H9 (cell line): ENCODE results near the gene WEE2. TPM values are rescaled to one million over a fixed set of nuclear protein-coding genes. Genes with fewer than 3 reads are reported as not detected.
A peak's percentile ranks its signal among the peaks of the same experiment; 100 is the strongest.

Experiments
- DNase-seq: peaks from one replicate; pipeline ENCODE4 v3.0.0-alpha.2; 2017
- H2AFZ ChIP-seq: one replicate; pipeline ENCODE4 v1.6.1; 2013; ENCODE audit warnings: mild to moderate bottlenecking, low read length, control low read depth, moderate library complexity
- H2AK5ac ChIP-seq: 2 replicates; pipeline ENCODE4 v1.6.1; 2013; ENCODE audit warnings: low read length, control low read depth, mixed read lengths; ENCODE audit not compliant: insufficient read length
- H2BK120ac ChIP-seq: one replicate; pipeline ENCODE4 v1.6.1; 2013; ENCODE audit warnings: low read depth, mild to moderate bottlenecking, low read length, control low read depth, inconsistent platforms; ENCODE audit not compliant: poor library complexity, severe bottlenecking
- H2BK12ac ChIP-seq: 2 replicates; pipeline ENCODE4 v1.6.1; 2013; ENCODE audit warnings: low read length, control low read depth, mixed read lengths, low read depth; ENCODE audit not compliant: insufficient read length
- H2BK15ac ChIP-seq: 2 replicates; pipeline ENCODE4 v1.6.1; 2013; ENCODE audit warnings: low read depth, low read length, control low read depth
- H2BK20ac ChIP-seq: one replicate; pipeline ENCODE4 v1.6.1; 2013; ENCODE audit warnings: low read depth, mild to moderate bottlenecking, low read length, control low read depth, inconsistent platforms; ENCODE audit not compliant: poor library complexity, severe bottlenecking
- H2BK5ac ChIP-seq: 2 replicates; pipeline ENCODE4 v1.6.1; 2013; ENCODE audit warnings: low read length, control low read depth, mixed read lengths; ENCODE audit not compliant: insufficient read length
- H3K14ac ChIP-seq: 2 replicates; pipeline ENCODE4 v1.6.1; 2013; ENCODE audit warnings: low read length, control low read depth; ENCODE audit not compliant: insufficient read depth
- H3K18ac ChIP-seq: 2 replicates; pipeline ENCODE4 v1.6.1; 2013; ENCODE audit warnings: low read depth, mild to moderate bottlenecking, mixed read lengths, low read length, control low read depth; ENCODE audit not compliant: insufficient read length
- H3K23ac ChIP-seq: 2 replicates; pipeline ENCODE4 v1.6.1; 2013; ENCODE audit warnings: low read length, control low read depth, mixed read lengths, low read depth; ENCODE audit not compliant: insufficient read length
- H3K23me2 ChIP-seq: 2 replicates; pipeline ENCODE4 v1.6.1; 2013; ENCODE audit warnings: low read depth, mild to moderate bottlenecking, mixed read lengths, low read length, control low read depth; ENCODE audit not compliant: insufficient read length, poor library complexity, severe bottlenecking
- H3K27ac ChIP-seq: 2 replicates; pipeline ENCODE4 v1.5.1; 2013; ENCODE audit warnings: low read length, control low read depth, mixed read lengths, low read depth; ENCODE audit not compliant: insufficient read length
- H3K27me3 ChIP-seq: 2 replicates; pipeline ENCODE4 v1.6.1; 2013; ENCODE audit warnings: low read length, control low read depth, inconsistent platforms; ENCODE audit not compliant: insufficient read depth
- H3K4ac ChIP-seq: 2 replicates; pipeline ENCODE4 v1.6.1; 2013; ENCODE audit warnings: low read depth, mild to moderate bottlenecking, control low read depth, inconsistent platforms, low read length, moderate library complexity
- H3K4me1 ChIP-seq: 2 replicates; pipeline ENCODE4 v1.6.1; 2013; ENCODE audit warnings: low read length, control low read depth, inconsistent platforms; ENCODE audit not compliant: insufficient read depth
- H3K4me2 ChIP-seq: 2 replicates; pipeline ENCODE4 v1.6.1; 2013; ENCODE audit warnings: low read length, control low read depth, mixed read lengths; ENCODE audit not compliant: insufficient read length, insufficient read depth
- H3K56ac ChIP-seq: 2 replicates; pipeline ENCODE4 v1.6.1; 2013; ENCODE audit warnings: low read depth, mild to moderate bottlenecking, mixed read lengths, low read length, control low read depth; ENCODE audit not compliant: insufficient read length
- H3K79me1 ChIP-seq: 2 replicates; pipeline ENCODE4 v1.6.1; 2013; ENCODE audit warnings: low read depth, mild to moderate bottlenecking, moderate library complexity, low read length, control low read depth, inconsistent platforms; ENCODE audit not compliant: insufficient read depth, poor library complexity, severe bottlenecking
- H3K79me2 ChIP-seq: 2 replicates; pipeline ENCODE4 v1.6.1; 2013; ENCODE audit warnings: low read length, control low read depth, inconsistent platforms; ENCODE audit not compliant: insufficient read depth
- H3K9ac ChIP-seq: 2 replicates; pipeline ENCODE4 v1.6.1; 2013; ENCODE audit warnings: low read length, control low read depth, mixed read lengths; ENCODE audit not compliant: insufficient read length; ENCODE audit errors: extremely low read depth
- H3K9me3 ChIP-seq: one replicate; pipeline ENCODE4 v1.6.1; 2013; ENCODE audit warnings: low read depth, low read length, inconsistent platforms; ENCODE audit not compliant: control insufficient read depth
- H3T11ph ChIP-seq: one replicate; pipeline ENCODE4 v1.6.1; 2013; ENCODE audit warnings: mild to moderate bottlenecking, low read length, control low read depth, inconsistent platforms
- H4K20me1 ChIP-seq: one replicate; pipeline ENCODE4 v1.6.1; 2013; ENCODE audit not compliant: control insufficient read depth, insufficient read length, insufficient read depth
- H4K5ac ChIP-seq: 2 replicates; pipeline ENCODE4 v1.6.1; 2013; ENCODE audit warnings: low read depth, mild to moderate bottlenecking, mixed read lengths, low read length, control low read depth; ENCODE audit not compliant: insufficient read length
- H4K8ac ChIP-seq: replicated peaks from 2 replicates; pipeline ENCODE4 v1.6.1; 2013; ENCODE audit warnings: low read length, control low read depth, mixed read lengths, low read depth; ENCODE audit not compliant: insufficient read length
- H4K91ac ChIP-seq: 2 replicates; pipeline ENCODE4 v1.6.1; 2013; ENCODE audit warnings: low read depth, mild to moderate bottlenecking, moderate library complexity, mixed read lengths, low read length, control low read depth; ENCODE audit not compliant: insufficient read length
- H3K27ac Mint-ChIP-seq, 3 experiments: 2 replicates in 2 of 3; 3 replicates in 1 of 3; pipeline ENCODE4 v1.8.0; 2020 to 2021; ENCODE audit warnings: mixed read lengths in 3 of 3, mild to moderate bottlenecking in 1 of 3, moderate library complexity in 1 of 3
- H3K27me3 Mint-ChIP-seq: 2 replicates; pipeline ENCODE4 v1.8.0; 2021; ENCODE audit warnings: low read depth, mild to moderate bottlenecking, moderate library complexity, mixed read lengths
- H3K36me3 Mint-ChIP-seq, 3 experiments: 2 replicates in 2 of 3; 3 replicates in 1 of 3; pipeline ENCODE4 v1.8.0; 2020 to 2021; ENCODE audit warnings: low read depth in 3 of 3, mixed read lengths in 3 of 3; ENCODE audit not compliant: insufficient read depth in 1 of 3
- H3K4me1 Mint-ChIP-seq, 2 experiments: 2 replicates each; pipeline ENCODE4 v1.8.0; 2020; ENCODE audit warnings: mixed read lengths in 2 of 2
- H3K4me3 Mint-ChIP-seq, 2 experiments: 2 replicates in 1 of 2; 3 replicates in 1 of 2; pipeline ENCODE4 v1.8.0; 2020 to 2021; ENCODE audit warnings: mild to moderate bottlenecking in 2 of 2, mixed read lengths in 2 of 2, moderate library complexity in 1 of 2
- H3K9me3 Mint-ChIP-seq, 2 experiments: 2 replicates in 1 of 2; 3 replicates in 1 of 2; pipeline ENCODE4 v1.8.0; 2020; ENCODE audit warnings: mild to moderate bottlenecking in 2 of 2, mixed read lengths in 2 of 2, moderate library complexity in 1 of 2
- WGBS: extraction: QIAGEN DNeasy Blood & Tissue Kit; methylation state at CpG from one replicate; pipeline ENCODE4 v1.1.7; 2013; ENCODE audit warnings: missing lambda C conversion rate, low lambda C conversion rate, mixed read lengths; ENCODE audit not compliant: insufficient read length; ENCODE audit errors: extremely low coverage; 5-methylcytosine and 5-hydroxymethylcytosine counted together
- total RNA-seq: library from RNA; stranded (reverse); gene quantifications from 2 replicates; pipeline ENCODE4 v1.2.1, GENCODE V29; 2021
- TF ChIP-seq, protein P1 (sequence below): fragments of 200-600 bp; sonication (generic); conservative IDR thresholded peaks from 3 replicates; pipeline ENCODE4 v1.8.0; 2021; ENCODE audit warnings: antibody characterized with exemption, mild to moderate bottlenecking

Gene WEE2
- total RNA-seq, 1 experiment from 2014 or later: not detected

- no peak overlapping the region for H3K23ac ChIP-seq
- no peak overlapping the region for H3K4ac ChIP-seq
- H3T11ph ChIP-seq: no peak overlapping the region
- H3K79me2 ChIP-seq: no peaks in the 10 kb centered on the region
- H2BK12ac ChIP-seq: no peak overlapping the region
- Mint-ChIP-seq H3K27ac (peak overlapping the region in 1 of 3 experiments; percentile 4; a peak in 1 of 7 replicates), H3K4me3 (no peak overlapping the region), H3K27me3 (no peaks in the 10 kb centered on the region), H3K4me1 (no peaks in the 10 kb centered on the region), H3K36me3 (peaks cover 19 to 59% (median 50%) of the 10 kb centered on the region in 3 experiments; a peak in 6 of 7 replicates), H3K9me3 (no peaks in the 10 kb centered on the region; a peak in 1 of 5 replicates)
- no peak overlapping the region for H3K27ac ChIP-seq
- no peak overlapping the region for H4K91ac ChIP-seq
- no peak overlapping the region for H2AK5ac ChIP-seq
- no peak overlapping the region for H2AFZ ChIP-seq
- H4K20me1 ChIP-seq: no peaks in the 10 kb centered on the region
- H3K9me3 ChIP-seq: no peaks in the 10 kb centered on the region
- no peak overlapping the region for H4K5ac ChIP-seq
- no peak for DNase-seq
- no peak overlapping the region for H2BK15ac ChIP-seq
- no peaks in the 10 kb centered on the region for H3K23me2 ChIP-seq
- H2BK20ac ChIP-seq: no peak overlapping the region
- no peak overlapping the region for H3K14ac ChIP-seq
- H3K79me1 ChIP-seq: no peaks in the 10 kb centered on the region
- H3K18ac ChIP-seq: no peak overlapping the region
- H2BK120ac ChIP-seq: no peak overlapping the region
- no peak overlapping the region for H3K56ac ChIP-seq
- no peak overlapping the region for H3K9ac ChIP-seq
- no CpG with 5 or more reads among the region's 18 CpGs for WGBS
- no peaks in the 10 kb centered on the region for H3K4me1 ChIP-seq
- no peaks in the 10 kb centered on the region for H3K27me3 ChIP-seq
- TF ChIP-seq, protein P1, sequence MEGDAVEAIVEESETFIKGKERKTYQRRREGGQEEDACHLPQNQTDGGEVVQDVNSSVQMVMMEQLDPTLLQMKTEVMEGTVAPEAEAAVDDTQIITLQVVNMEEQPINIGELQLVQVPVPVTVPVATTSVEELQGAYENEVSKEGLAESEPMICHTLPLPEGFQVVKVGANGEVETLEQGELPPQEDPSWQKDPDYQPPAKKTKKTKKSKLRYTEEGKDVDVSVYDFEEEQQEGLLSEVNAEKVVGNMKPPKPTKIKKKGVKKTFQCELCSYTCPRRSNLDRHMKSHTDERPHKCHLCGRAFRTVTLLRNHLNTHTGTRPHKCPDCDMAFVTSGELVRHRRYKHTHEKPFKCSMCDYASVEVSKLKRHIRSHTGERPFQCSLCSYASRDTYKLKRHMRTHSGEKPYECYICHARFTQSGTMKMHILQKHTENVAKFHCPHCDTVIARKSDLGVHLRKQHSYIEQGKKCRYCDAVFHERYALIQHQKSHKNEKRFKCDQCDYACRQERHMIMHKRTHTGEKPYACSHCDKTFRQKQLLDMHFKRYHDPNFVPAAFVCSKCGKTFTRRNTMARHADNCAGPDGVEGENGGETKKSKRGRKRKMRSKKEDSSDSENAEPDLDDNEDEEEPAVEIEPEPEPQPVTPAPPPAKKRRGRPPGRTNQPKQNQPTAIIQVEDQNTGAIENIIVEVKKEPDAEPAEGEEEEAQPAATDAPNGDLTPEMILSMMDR: no peak
- H4K8ac ChIP-seq: no peak overlapping the region
- H3K4me2 ChIP-seq: no peak overlapping the region
- no peak overlapping the region for H2BK5ac ChIP-seq
Observed at GRCh38 chr7:141665208-141666035, 42.7 kb upstream of the WEE2 start.
